ENCODE data around the gene TOLLIP. TPM values are rescaled to one million over a fixed set of nuclear protein-coding genes. Genes with fewer than 3 reads are reported as not detected.

Gene TOLLIP
- total RNA-seq, 1 donor from 2014 or later, result 38.9 TPM

GRCh38 chr11:1228101-1228821 lies 81.2 kb downstream of the TOLLIP start:
- intact Hi-C loops (cut with micrococcal nuclease), result no loop called here
- DNase-seq, result no peak
- Mint-ChIP-seq H3K36me3 (ENCODE audit: low read depth) (no peaks in the 10 kb centered on the region), H3K27me3 (no peaks in the 10 kb centered on the region), H3K9me3 (no peaks in the 10 kb centered on the region), H3K4me1 (no peaks in the 10 kb centered on the region), H3K4me3 (no peak overlapping the region), H3K27ac (no peak overlapping the region)

GRCh38 chr11:1227551-1228100 lies 81.8 kb downstream of the TOLLIP start:
- Mint-ChIP-seq H3K36me3 (ENCODE audit: low read depth) (no peaks in the 10 kb centered on the region), H3K4me3 (no peak overlapping the region), H3K4me1 (no peaks in the 10 kb centered on the region), H3K27ac (no peak overlapping the region), H3K27me3 (no peaks in the 10 kb centered on the region), H3K9me3 (no peaks in the 10 kb centered on the region)
- DNase-seq, result no peak
- intact Hi-C loops (cut with micrococcal nuclease), result no loop called here

GRCh38 chr11:1226986-1227550 lies 82.4 kb downstream of the TOLLIP start:
- DNase-seq, result no peak
- Mint-ChIP-seq H3K27ac (no peak overlapping the region), H3K4me3 (no peak overlapping the region), H3K36me3 (ENCODE audit: low read depth) (no peaks in the 10 kb centered on the region), H3K9me3 (no peaks in the 10 kb centered on the region), H3K27me3 (no peaks in the 10 kb centered on the region), H3K4me1 (no peaks in the 10 kb centered on the region)
- intact Hi-C loops (cut with micrococcal nuclease), result no loop called here

GRCh38 chr11:1226226-1226985 lies 83.0 kb downstream of the TOLLIP start:
- no peaks in the 10 kb centered on the region for H3K4me1 Mint-ChIP-seq
- H3K27ac Mint-ChIP-seq, result no peak overlapping the region
- intact Hi-C loops (cut with micrococcal nuclease), result no loop called here
- no peaks in the 10 kb centered on the region for H3K36me3 Mint-ChIP-seq (ENCODE audit: low read depth)
- no peaks in the 10 kb centered on the region for H3K9me3 Mint-ChIP-seq
- H3K27me3 Mint-ChIP-seq, result no peaks in the 10 kb centered on the region
- no peak overlapping the region for H3K4me3 Mint-ChIP-seq
- no peak for DNase-seq

GRCh38 chr11:1225386-1226225 lies 83.8 kb downstream of the TOLLIP start:
- no peak overlapping the region for H3K4me3 Mint-ChIP-seq
- no peaks in the 10 kb centered on the region for H3K36me3 Mint-ChIP-seq (ENCODE audit: low read depth)
- H3K4me1 Mint-ChIP-seq, result no peaks in the 10 kb centered on the region
- DNase-seq, result no peak
- no peaks in the 10 kb centered on the region for H3K27me3 Mint-ChIP-seq
- no peaks in the 10 kb centered on the region for H3K9me3 Mint-ChIP-seq
- intact Hi-C loops (cut with micrococcal nuclease), result no loop called here
- no peak overlapping the region for H3K27ac Mint-ChIP-seq

GRCh38 chr11:1224491-1225385 lies 84.7 kb downstream of the TOLLIP start:
- intact Hi-C loops (cut with micrococcal nuclease), result no loop called here
- no peaks in the 10 kb centered on the region for H3K36me3 Mint-ChIP-seq (ENCODE audit: low read depth)
- H3K27me3 Mint-ChIP-seq, result no peaks in the 10 kb centered on the region
- no peak overlapping the region for H3K4me3 Mint-ChIP-seq
- H3K4me1 Mint-ChIP-seq, result no peaks in the 10 kb centered on the region
- no peaks in the 10 kb centered on the region for H3K9me3 Mint-ChIP-seq
- H3K27ac Mint-ChIP-seq, result no peak overlapping the region
- no peak for DNase-seq

Other genes with a start within 250 kb of the TOLLIP start
- gene MUC2, start 234.8 kb downstream of the TOLLIP start, total RNA-seq, result not detected in 2 replicates
- not detected in 2 replicates for gene MUC5AC, start 151.7 kb downstream of the TOLLIP start, total RNA-seq
- gene MUC5B, start 86.6 kb downstream of the TOLLIP start, total RNA-seq, result not detected in 2 replicates
- gene BRSK2, start 80.3 kb upstream of the TOLLIP start, total RNA-seq, result 0.84 and 0.97 TPM in 2 replicates
- gene MOB2, start 177.1 kb upstream of the TOLLIP start, total RNA-seq, result 22.4 and 23.5 TPM in 2 replicates